Body of pancreas (tissue), 4 donors: Measurements from ENCODE around the gene PLEK. TPM values are rescaled to one million over a fixed set of nuclear protein-coding genes. Genes with fewer than 3 reads are reported as not detected.

Source experiments
- ATAC-seq: fragments of 150-250 bp; one replicate; pipeline ENCODE4 v1.9.1; 2016
- DNase-seq, 4 donors: peaks; one replicate each; pipeline ENCODE4 v3.0.0-alpha.2; 2019
- H3K27ac ChIP-seq, 4 donors: fragments of 200-600 bp; sonication (generic); 1 replicate in 3 of 4; 2 replicates in 1 of 4; pipeline versions ENCODE4 v1.5.1 to v1.6.1; 2016 to 2019; ENCODE audit warnings: mild to moderate bottlenecking in 1 of 4, mixed read lengths in 1 of 4, moderate library complexity in 1 of 4
- H3K27me3 ChIP-seq, 2 donors: fragments of 200-600 bp; sonication (generic); one replicate each; pipeline ENCODE4 v1.6.0; 2016; ENCODE audit warnings: mild to moderate bottlenecking in 1 of 2
- H3K36me3 ChIP-seq, 2 donors: fragments of 200-600 bp; sonication (generic); replicated peaks in 1 of 2; 2 replicates each; pipeline ENCODE4 v1.5.1; 2016; ENCODE audit warnings: low read depth in 2 of 2; ENCODE audit not compliant: insufficient read depth in 1 of 2
- H3K4me1 ChIP-seq: fragments of 200-600 bp; sonication (generic); one replicate; pipeline ENCODE4 v1.6.0; 2016
- H3K4me3 ChIP-seq, 2 donors: fragments of 200-600 bp; sonication (generic); 1 replicate in 1 of 2; 2 replicates in 1 of 2; pipeline ENCODE4 v1.5.1; 2016 to 2019
- H3K9me3 ChIP-seq, 3 donors: fragments of 200-600 bp; sonication (generic); 1 replicate in 2 of 3; 2 replicates in 1 of 3; pipeline ENCODE4 v1.5.1; 2016
- POLR2A ChIP-seq, 3 donors: fragments of 450-650 bp; IDR thresholded peaks; one replicate each; pipeline ENCODE4 v1.6.1; 2016; ENCODE audit warnings: antibody characterized with exemption in 3 of 3, mild to moderate bottlenecking in 2 of 3
- WGBS, 2 donors: methylation state at CpG; one replicate each; pipeline ENCODE4 v1.1.5; 2017; 5-methylcytosine and 5-hydroxymethylcytosine counted together
- intact Hi-C: fragments of 100-400 bp; cut with DNase I; formaldehyde crosslinking; loops from one replicate; pipeline ENCODE4 v1.15.1; 2023
- total RNA-seq, 2 donors: library from RNA; depleted of rRNA; stranded (reverse); fragments of >200 nt; gene quantifications; one replicate each; pipeline ENCODE4 v1.1.0, GENCODE V29; 2016
- TF ChIP-seq, protein P1 (sequence below), 7 experiments: fragments of 450-650 bp in 4 of 7; fragments of 200-600 bp in 3 of 7; sonication (generic) in 3 of 7; IDR thresholded peaks; one replicate each; pipeline ENCODE4 v1.5.1; 2016 to 2019; ENCODE audit warnings: antibody characterized with exemption in 7 of 7

PLEK gene
- total RNA-seq, 2 donors from 2014 or later, result 1.8 to 3.0 TPM

DNA sequence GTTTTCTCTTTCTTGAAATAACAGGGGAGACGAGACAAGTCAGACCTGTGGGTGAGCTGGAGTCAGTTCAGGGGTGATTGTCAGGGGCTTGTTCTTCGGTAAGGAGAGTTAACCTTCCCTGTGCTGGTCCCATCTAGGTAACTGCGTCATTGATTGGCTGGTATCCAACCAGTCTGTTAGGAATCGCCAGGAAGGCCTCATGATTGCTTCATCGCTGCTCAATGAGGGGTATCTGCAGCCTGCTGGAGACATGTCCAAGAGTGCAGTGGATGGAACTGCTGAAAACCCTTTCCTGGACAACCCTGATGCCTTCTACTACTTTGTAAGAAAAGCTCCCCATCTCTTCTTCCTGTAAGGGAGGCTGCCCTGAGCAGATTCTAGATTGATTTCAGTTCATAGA lies 21.3 kb downstream of the PLEK start:
- TF ChIP-seq, protein P1, sequence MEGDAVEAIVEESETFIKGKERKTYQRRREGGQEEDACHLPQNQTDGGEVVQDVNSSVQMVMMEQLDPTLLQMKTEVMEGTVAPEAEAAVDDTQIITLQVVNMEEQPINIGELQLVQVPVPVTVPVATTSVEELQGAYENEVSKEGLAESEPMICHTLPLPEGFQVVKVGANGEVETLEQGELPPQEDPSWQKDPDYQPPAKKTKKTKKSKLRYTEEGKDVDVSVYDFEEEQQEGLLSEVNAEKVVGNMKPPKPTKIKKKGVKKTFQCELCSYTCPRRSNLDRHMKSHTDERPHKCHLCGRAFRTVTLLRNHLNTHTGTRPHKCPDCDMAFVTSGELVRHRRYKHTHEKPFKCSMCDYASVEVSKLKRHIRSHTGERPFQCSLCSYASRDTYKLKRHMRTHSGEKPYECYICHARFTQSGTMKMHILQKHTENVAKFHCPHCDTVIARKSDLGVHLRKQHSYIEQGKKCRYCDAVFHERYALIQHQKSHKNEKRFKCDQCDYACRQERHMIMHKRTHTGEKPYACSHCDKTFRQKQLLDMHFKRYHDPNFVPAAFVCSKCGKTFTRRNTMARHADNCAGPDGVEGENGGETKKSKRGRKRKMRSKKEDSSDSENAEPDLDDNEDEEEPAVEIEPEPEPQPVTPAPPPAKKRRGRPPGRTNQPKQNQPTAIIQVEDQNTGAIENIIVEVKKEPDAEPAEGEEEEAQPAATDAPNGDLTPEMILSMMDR (IDR thresholded peaks at IDR 0.05), result no peak
- TF ChIP-seq POLR2A (IDR thresholded peaks at IDR 0.05), result no peak
- ATAC-seq (no peak), DNase-seq (no peak)
- intact Hi-C loops, result no loop called here
- no peaks in the 10 kb centered on the region for H3K9me3 ChIP-seq
- H3K36me3 ChIP-seq, result no peaks in the 10 kb centered on the region
- H3K4me3 ChIP-seq, result no peak overlapping the region
- no peaks in the 10 kb centered on the region for H3K27me3 ChIP-seq
- H3K27ac ChIP-seq, result no peak overlapping the region
- 67 to 73% methylated on average over 5 of the region's 5 CpGs for WGBS, 2 donors
- no peaks in the 10 kb centered on the region for H3K4me1 ChIP-seq

DNA sequence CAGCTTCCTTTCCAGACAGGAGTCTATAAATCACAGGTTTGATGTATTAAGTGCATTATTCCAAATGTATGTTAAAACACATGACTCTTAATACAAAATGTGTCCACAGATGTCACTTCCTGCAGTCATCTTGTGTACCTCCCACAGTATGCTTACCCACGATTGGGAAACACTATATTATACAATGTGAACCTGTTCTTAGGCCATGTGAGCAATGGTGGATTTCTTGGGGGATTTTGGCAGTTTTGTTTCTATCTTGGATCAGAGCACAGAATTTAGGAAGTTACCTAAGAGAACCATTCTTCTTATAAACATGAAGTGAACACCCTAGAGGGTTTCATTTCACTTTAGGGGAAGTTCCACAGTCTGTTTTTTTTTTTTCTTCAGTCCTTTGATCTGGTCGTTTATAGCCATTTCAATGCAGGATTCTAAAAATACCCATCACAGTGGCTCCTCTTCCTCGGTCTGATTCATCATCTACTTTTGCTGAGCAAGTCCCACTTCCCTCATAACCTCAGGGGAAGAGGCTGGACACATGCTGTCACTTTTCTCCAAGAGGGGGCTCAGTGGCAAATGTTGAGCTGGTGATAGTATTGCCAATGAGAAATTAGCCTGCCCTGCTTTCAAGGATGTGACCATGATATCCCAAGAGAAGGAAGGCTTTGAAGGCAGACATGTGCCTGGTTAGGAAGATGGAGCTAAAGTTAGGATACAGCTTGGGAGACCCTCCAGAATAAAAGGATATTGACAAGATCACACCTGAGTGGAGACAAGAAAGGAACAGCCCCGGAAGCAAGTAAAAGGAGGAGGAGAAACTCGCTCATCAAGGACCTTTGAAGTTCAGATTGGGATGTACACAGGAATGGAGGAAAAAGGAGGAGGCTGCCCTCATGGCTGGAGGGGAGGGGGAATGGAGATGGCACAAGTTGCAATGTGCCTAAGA lies 22.6 kb downstream of the PLEK start:
- Histone ChIP-seq H3K9me3 (no peaks in the 10 kb centered on the region), H3K36me3 (no peaks in the 10 kb centered on the region), H3K4me3 (no peak overlapping the region), H3K27ac (peak overlapping the region in 1 of 4 donors; percentile 42), H3K4me1 (no peaks in the 10 kb centered on the region), H3K27me3 (no peaks in the 10 kb centered on the region)
- TF ChIP-seq, protein P1 (IDR thresholded peaks at IDR 0.05), result no peak
- TF ChIP-seq POLR2A (IDR thresholded peaks at IDR 0.05), result no peak
- 47 to 48% methylated on average over 5 of the region's 5 CpGs for WGBS, 2 donors
- intact Hi-C loops, result no loop called here
- ATAC-seq, result no peak
- no peak for DNase-seq

GRCh38 chr2:68388358-68388757 lies 23.3 kb downstream of the PLEK start:
- H3K27me3 ChIP-seq, result no peaks in the 10 kb centered on the region
- H3K9me3 ChIP-seq, result no peaks in the 10 kb centered on the region
- ATAC-seq, result no peak
- no peak for DNase-seq
- H3K36me3 ChIP-seq, result no peaks in the 10 kb centered on the region
- H3K27ac ChIP-seq, result no peak overlapping the region
- H3K4me3 ChIP-seq, result no peak overlapping the region
- intact Hi-C loops, result no loop called here
- no peak for TF ChIP-seq POLR2A (IDR thresholded peaks at IDR 0.05)
- TF ChIP-seq, protein P1 (IDR thresholded peaks at IDR 0.05), result no peak
- no peaks in the 10 kb centered on the region for H3K4me1 ChIP-seq

DNA sequence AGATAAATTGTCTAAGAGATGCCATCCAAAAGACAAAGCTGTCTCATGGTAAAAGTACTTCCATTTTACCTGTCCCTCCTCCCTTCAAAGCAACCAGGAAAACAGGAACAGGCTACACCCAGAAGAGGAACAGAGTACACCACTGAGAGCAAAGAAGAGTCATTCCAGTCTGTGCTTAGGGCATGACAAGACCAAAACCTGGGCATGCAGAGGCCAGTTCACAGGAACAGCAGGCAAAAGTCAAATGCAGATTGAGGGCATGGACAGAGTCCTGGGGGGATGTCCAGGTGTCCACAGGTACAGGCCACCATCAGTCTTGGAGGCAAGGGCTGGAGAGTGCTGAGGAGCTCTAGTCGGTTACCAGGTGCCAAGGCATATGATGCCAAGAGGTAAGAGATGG lies 23.7 kb downstream of the PLEK start:
- intact Hi-C loops, result no loop called here
- no peaks in the 10 kb centered on the region for H3K4me1 ChIP-seq
- no peaks in the 10 kb centered on the region for H3K27me3 ChIP-seq
- no peak overlapping the region for H3K27ac ChIP-seq
- no peaks in the 10 kb centered on the region for H3K36me3 ChIP-seq
- DNase-seq, result no peak
- TF ChIP-seq POLR2A (IDR thresholded peaks at IDR 0.05), result no peak
- TF ChIP-seq, protein P1 (IDR thresholded peaks at IDR 0.05), result no peak
- no peaks in the 10 kb centered on the region for H3K9me3 ChIP-seq
- H3K4me3 ChIP-seq, result no peak overlapping the region
- ATAC-seq, result no peak
- 69 to 84% methylated on average over 1 of the region's 1 CpG for WGBS, 2 donors

- ATAC-seq, result no peak
- intact Hi-C loops, result no loop called here
Measured at GRCh38 chr2:68390114-68390513, 25.0 kb downstream of the PLEK start.

More at GRCh38 chr2:68390114-68390513, 25.0 kb downstream of the PLEK start:
- H3K27me3 ChIP-seq, result no peaks in the 10 kb centered on the region
- H3K9me3 ChIP-seq, result no peaks in the 10 kb centered on the region
- H3K27ac ChIP-seq, result no peak overlapping the region
- no peaks in the 10 kb centered on the region for H3K36me3 ChIP-seq
- no peaks in the 10 kb centered on the region for H3K4me1 ChIP-seq
- no peak overlapping the region for H3K4me3 ChIP-seq
- TF ChIP-seq, protein P1 (IDR thresholded peaks at IDR 0.05), result no peak
- TF ChIP-seq POLR2A (IDR thresholded peaks at IDR 0.05), result no peak
- WGBS, 2 donors, result 86 to 94% methylated on average over 2 of the region's 2 CpGs
- no peak for DNase-seq
